OCI-LY3 (cell line): ENCODE data around the gene TXN2.

Source experiments
- EZH2phosphoT487 ChIP-seq: fragments of 200-600 bp; shearing (Covaris generic); IDR thresholded peaks from 2 replicates; pipeline ENCODE4 v1.6.1; 2018; ENCODE audit warnings: antibody characterized with exemption, mixed run types, low read depth
- TF ChIP-seq, protein P1 (sequence below): fragments of 200-600, 300-600 bp; sonication (generic); IDR thresholded peaks from 2 replicates; pipeline ENCODE4 v1.5.1; 2014; ENCODE audit warnings: antibody characterized with exemption, low read length, low read depth

DNA sequence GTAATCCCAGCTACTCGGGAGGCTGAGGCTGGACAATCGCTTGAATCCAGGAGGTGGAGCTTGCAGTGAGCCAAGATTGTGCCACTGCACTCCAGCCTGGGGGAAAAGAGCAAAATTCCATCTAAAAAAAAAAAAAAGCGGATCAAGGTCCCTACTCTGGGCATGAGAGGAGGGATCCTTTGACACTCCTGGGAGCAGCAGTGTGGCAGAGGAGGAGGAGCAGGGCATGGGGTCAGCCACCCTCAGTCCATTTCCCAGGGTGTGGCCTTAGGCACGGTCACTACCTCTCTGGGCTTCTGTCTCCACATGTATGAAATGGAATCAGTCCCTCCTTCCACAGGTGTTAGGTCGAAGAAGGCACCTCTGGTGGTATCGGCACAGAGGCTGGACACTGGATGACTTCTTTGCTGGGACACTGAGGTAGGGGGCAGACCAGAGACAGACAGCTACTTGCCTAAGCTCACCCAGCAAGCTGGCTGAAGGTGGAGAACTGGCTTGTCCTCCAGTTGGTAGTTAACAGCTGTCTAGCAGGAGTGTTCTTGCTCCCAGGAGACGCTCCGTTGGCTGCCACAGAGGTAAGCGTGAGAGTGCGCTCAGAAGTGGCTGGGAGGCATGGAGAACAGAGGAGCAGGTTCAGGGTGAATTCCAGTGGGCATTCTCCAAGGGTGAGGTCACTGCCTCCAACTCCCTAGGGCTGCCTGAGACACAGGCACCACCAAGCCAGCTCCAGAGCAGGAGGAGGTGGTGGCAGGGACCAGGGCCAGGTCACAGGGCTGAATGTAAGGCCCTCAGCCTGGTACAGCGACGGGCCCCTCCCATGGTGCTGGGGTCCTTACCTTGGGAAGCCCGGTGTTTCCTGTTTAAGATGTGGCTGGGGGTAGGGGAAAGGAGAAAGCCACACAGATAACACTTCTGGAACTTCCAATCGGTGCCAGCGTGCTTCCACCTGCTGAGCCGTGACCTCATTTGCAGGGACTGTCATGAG lies 19.5 kb downstream of the TXN2 start:
- TF ChIP-seq, protein P1, sequence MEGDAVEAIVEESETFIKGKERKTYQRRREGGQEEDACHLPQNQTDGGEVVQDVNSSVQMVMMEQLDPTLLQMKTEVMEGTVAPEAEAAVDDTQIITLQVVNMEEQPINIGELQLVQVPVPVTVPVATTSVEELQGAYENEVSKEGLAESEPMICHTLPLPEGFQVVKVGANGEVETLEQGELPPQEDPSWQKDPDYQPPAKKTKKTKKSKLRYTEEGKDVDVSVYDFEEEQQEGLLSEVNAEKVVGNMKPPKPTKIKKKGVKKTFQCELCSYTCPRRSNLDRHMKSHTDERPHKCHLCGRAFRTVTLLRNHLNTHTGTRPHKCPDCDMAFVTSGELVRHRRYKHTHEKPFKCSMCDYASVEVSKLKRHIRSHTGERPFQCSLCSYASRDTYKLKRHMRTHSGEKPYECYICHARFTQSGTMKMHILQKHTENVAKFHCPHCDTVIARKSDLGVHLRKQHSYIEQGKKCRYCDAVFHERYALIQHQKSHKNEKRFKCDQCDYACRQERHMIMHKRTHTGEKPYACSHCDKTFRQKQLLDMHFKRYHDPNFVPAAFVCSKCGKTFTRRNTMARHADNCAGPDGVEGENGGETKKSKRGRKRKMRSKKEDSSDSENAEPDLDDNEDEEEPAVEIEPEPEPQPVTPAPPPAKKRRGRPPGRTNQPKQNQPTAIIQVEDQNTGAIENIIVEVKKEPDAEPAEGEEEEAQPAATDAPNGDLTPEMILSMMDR, result no peak
- TF ChIP-seq EZH2phosphoT487, result no peak
